Stomach smooth muscle (tissue), 2 donors: ENCODE data around the gene NOC4L.

Experiments
- H3K27ac ChIP-seq: one replicate; pipeline ENCODE4 v1.7.0; 2013; ENCODE audit warnings: mild to moderate bottlenecking, low read length, inconsistent platforms
- H3K27me3 ChIP-seq, 2 donors: one replicate each; pipeline ENCODE4 v1.7.0; 2013; ENCODE audit warnings: low read length in 2 of 2; ENCODE audit not compliant: insufficient read depth in 2 of 2, control insufficient read depth in 1 of 2
- H3K36me3 ChIP-seq, 2 donors: one replicate each; pipeline ENCODE4 v1.7.0; 2013; ENCODE audit warnings: low read length in 2 of 2; ENCODE audit not compliant: control insufficient read depth in 2 of 2, insufficient read depth in 2 of 2
- H3K4me1 ChIP-seq: one replicate; pipeline ENCODE4 v1.7.0; 2013; ENCODE audit warnings: low read length; ENCODE audit not compliant: control insufficient read depth, insufficient read depth
- H3K4me3 ChIP-seq, 2 donors: one replicate each; pipeline ENCODE4 v1.7.0; 2013; ENCODE audit warnings: low read length in 2 of 2
- H3K9ac ChIP-seq, 2 donors: one replicate each; pipeline ENCODE4 v1.7.0; 2013; ENCODE audit warnings: low read length in 2 of 2, mild to moderate bottlenecking in 1 of 2
- H3K9me3 ChIP-seq, 2 donors: one replicate each; pipeline ENCODE4 v1.7.0; 2013; ENCODE audit warnings: low read length in 2 of 2; ENCODE audit not compliant: control insufficient read depth in 2 of 2
- donor health status: healthy.
- donor health status: Pancreatic carcinoma.

NOC4L gene

DNA sequence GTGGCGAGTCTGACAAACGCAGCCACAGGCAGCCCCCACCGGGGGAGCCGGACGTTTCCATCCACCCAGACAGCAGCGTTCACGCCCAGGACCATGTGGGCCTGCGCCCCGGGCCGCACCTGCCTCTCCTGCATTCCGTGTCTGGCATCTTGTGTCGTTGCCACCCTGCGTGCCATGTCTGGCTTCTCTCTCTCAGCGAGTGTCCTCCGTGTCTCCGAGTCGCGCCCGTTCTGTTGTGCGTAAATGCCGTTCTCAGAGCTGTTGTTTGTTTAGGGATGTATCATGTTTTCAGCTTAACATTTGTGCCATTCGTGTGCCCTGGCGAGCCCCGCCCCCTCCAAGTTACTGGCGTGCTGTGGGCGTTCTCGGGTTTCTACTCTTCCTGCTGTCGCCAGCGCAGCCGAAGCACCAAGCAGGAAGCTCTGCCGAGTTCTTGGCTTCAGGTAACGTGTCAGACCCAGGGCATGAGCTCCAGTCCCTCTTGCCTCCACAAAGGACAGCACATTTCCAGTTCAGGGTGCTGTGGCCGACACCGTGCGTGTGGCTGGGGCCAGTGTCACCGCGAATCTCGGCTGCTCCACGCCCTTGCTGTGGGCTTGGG is 34.6 kb downstream of the NOC4L start:
- H3K27ac ChIP-seq: no peak overlapping the region
- peaks cover 21 to 22% of the 10 kb centered on the region in 2 donors for H3K27me3 ChIP-seq
- peaks cover 5% of the 10 kb centered on the region for H3K4me1 ChIP-seq
- no peak overlapping the region for H3K4me3 ChIP-seq
- H3K36me3 ChIP-seq: no peaks in the 10 kb centered on the region
- no peak overlapping the region for H3K9ac ChIP-seq
- H3K9me3 ChIP-seq: no peaks in the 10 kb centered on the region

DNA sequence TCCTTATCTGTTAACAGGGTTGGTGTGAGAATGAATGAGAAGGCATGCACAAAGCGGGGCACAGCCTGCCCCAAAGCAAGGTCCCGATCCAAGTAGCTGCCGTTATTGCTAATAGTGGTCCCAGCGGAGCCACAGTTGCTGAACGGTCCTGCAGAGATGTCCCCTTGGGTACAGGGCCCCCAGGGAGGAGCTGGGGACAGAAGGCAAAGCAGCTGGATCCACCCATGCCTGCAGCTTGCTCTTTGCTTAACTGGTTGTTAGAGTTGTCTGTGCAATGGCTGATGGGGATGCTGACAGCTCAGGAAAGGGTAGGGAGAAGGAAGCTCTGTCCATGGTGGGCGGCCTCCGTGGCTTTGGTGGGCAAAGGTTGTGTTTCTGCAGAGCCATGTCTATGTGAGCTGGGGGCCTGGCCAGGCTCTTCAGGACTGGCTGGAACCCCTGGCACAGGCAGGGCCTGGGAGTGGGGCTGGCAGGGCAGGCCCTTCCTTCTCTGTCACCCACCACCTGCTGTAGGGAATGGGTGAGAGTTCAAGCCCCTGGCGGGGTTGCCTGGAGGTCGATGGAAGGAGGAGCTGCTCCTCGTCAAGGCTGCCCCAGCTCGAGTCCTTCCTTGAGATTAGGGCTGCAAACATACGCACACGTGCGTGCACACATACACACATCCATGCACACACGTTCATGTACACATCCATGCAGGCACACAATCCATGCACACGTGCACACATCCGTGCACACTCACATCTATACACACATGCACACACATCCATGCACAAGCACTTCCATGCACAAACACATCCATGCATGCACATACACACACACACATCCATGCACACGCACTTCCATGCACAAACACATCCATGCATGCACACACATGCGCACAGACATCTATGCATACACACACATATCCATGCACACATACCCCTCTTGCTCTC is 35.4 kb downstream of the NOC4L start:
- Histone ChIP-seq H3K27ac (no peak overlapping the region), H3K4me1 (peaks cover 5% of the 10 kb centered on the region), H3K9me3 (no peaks in the 10 kb centered on the region), H3K27me3 (peaks cover 16 to 19% of the 10 kb centered on the region in 2 donors), H3K36me3 (no peaks in the 10 kb centered on the region), H3K4me3 (no peak overlapping the region), H3K9ac (no peak overlapping the region)

DNA sequence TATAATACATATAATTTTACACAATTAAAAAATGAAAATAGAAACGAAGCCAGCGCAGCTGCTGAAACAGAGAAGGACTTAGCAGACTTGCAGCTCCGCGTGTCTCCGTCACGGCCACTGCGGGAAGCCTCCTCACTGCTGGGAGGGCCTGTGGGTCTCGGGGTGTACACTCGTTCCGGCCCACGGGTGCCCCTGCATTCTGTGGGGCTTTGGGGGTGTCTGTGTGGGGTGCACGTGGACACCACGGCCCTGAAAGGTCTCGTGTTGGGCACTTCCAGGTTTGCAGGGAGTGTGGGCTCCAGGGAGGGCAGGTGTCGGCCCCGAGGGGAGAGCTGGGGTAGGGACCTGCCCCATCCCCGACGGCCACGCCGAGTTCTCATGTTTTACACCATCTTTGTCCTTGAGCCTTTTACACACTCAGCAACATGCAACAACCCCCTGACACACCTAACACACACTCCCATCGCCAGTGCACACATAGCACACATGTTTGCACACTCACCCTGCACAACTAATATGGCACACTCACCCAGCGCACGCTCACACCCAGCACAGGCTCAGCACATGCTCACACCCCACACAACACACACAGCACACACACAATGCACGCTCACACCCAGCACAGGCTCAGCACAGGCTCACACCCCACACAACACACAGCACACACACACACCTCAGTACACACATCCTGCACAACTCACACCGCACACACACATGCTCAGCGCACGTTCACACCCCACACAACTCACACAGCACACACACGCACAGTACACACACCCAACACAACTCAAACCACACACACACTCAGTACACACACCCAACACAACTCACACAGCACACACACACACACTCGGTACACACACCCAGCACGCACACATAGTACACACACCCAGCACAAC is 36.6 kb downstream of the NOC4L start:
- H3K27me3 ChIP-seq: peaks cover 15 to 18% of the 10 kb centered on the region in 2 donors
- H3K27ac ChIP-seq: no peak overlapping the region

DNA sequence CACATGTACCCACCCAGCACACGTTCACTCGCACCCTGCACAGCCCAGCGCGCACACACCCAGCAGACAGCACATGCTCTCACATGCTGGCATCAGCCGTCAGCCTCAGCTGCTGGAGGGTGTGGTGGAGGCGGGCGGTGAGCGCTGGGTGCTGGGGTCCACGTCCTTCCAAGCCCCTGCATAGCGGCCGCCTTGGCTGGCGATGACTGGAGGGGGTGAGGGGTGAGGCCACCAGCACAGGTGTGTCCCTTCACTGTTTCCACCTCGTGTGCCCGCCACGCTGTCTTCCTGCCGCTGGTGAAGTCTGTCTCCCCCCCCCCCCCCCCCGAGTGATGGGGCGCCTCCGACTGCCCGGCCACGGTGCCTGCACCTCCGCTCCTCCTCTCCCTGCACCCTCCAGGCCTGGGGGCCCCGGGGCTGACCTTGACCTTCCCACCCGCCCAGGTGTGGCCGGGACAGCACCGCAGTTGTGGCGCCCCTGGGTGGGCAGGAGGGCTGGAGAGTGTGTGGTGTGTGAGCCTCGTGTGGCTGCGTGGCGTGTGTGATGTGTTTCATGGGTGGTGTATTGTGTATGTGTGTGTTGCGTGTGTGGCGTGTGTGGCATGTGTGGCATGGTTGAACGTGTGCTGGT is 37.4 kb downstream of the NOC4L start:
- H3K4me3 ChIP-seq: no peak overlapping the region
- H3K9me3 ChIP-seq: peaks cover 0 to 14% of the 10 kb centered on the region in 2 donors
- H3K36me3 ChIP-seq: no peaks in the 10 kb centered on the region
- H3K4me1 ChIP-seq: peaks cover 5% of the 10 kb centered on the region
- peaks cover 10 to 15% of the 10 kb centered on the region in 2 donors for H3K27me3 ChIP-seq
- no peak overlapping the region for H3K27ac ChIP-seq
- no peak overlapping the region for H3K9ac ChIP-seq

More for the DNA sequence above, 36.6 kb downstream of the NOC4L start:
- Histone ChIP-seq H3K36me3 (no peaks in the 10 kb centered on the region), H3K4me3 (no peak overlapping the region), H3K4me1 (peaks cover 5% of the 10 kb centered on the region), H3K9ac (no peak overlapping the region), H3K9me3 (peaks cover 0 to 10% of the 10 kb centered on the region in 2 donors)

DNA sequence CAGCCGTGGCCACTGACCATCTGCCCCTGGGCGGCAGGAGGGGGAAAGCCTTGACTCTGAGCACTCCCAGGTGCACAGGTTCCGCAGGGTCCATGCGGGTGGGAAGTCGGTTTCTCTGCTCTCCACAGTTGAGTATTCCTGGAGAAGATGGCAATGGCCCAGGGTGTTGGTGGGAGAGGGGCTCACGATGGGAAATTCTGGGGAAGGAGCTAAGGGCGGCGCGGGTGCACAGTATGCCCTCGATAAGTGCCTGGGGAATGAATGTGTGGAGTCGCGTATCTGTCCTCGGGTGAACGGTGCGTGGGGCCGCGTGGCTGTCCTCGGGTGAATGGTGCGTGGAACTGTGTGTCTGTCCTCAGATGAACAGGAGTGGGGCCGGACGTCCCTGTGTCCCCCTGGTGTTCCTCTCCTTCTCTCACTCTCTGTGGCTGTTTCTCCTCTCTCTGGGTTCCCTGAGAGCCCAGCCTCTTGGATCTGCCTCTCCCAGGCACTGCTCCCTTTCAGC is 38.0 kb downstream of the NOC4L start:
- Histone ChIP-seq H3K4me1 (peaks cover 5% of the 10 kb centered on the region), H3K27me3 (peaks cover 10 to 13% of the 10 kb centered on the region in 2 donors), H3K27ac (no peak overlapping the region), H3K9me3 (peaks cover 0 to 20% of the 10 kb centered on the region in 2 donors), H3K4me3 (no peak overlapping the region), H3K36me3 (no peaks in the 10 kb centered on the region), H3K9ac (no peak overlapping the region)

DNA sequence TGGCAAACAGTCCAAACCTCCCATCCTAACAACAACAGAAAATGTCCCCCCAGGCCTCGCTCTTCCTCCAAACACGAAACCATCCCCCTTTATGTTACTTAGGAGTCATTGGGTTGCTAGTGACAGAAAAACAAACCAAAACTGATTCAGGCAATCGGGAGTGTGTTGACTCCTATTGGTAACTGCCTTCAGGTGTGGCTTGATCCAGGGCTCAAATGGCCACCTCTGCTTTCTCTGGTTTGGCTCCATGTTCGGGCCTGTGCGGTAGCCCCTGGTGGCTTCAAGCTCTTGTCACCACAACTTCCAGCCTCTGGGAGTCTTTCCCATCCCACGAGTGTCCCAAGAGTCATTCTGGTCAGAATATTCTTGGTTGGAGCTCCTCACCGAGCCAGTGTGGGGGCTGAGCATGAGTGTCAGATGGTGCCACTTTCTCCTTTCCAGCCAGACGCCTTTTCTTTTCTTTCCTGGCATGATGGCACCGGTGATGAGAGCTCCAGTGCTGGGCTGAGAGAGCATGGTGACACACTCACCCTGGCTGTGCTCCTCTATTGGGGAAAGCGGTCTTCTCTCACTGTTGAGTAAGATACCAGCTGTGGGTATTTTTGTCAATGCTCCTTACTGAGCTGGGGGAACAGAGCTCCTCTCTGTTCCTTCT is 38.6 kb downstream of the NOC4L start:
- Histone ChIP-seq H3K27ac (no peak overlapping the region), H3K4me1 (peaks cover 5% of the 10 kb centered on the region), H3K4me3 (no peak overlapping the region), H3K36me3 (no peaks in the 10 kb centered on the region), H3K9ac (no peak overlapping the region), H3K27me3 (peaks cover 10 to 12% of the 10 kb centered on the region in 2 donors), H3K9me3 (peaks cover 0 to 26% of the 10 kb centered on the region in 2 donors)

DNA sequence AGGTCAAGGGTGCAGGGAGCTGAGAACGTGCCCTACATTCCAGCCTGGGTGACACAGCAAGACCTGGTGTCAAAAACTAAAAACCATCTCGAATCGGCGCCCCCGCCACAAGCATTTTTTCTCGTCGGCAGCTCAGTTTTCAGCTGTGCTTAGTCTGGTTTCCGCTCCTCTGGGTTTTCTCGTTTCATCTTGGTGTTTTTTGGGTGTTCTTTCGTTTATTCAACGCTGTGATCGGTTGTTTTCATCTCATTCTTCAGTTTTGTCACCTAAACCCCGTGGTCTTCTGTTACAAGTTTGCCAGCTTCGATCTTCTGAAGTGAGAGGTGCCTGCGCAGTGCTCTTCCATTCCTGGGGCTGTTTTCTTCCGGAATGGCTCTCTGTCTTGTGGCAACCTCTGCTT is 41.4 kb downstream of the NOC4L start:
- Histone ChIP-seq H3K27ac (no peak overlapping the region), H3K9me3 (peaks cover 0 to 31% of the 10 kb centered on the region in 2 donors), H3K4me1 (peaks cover 15% of the 10 kb centered on the region), H3K27me3 (peaks cover 0 to 3% of the 10 kb centered on the region in 2 donors), H3K9ac (no peak overlapping the region), H3K4me3 (no peak overlapping the region), H3K36me3 (no peaks in the 10 kb centered on the region)

DNA sequence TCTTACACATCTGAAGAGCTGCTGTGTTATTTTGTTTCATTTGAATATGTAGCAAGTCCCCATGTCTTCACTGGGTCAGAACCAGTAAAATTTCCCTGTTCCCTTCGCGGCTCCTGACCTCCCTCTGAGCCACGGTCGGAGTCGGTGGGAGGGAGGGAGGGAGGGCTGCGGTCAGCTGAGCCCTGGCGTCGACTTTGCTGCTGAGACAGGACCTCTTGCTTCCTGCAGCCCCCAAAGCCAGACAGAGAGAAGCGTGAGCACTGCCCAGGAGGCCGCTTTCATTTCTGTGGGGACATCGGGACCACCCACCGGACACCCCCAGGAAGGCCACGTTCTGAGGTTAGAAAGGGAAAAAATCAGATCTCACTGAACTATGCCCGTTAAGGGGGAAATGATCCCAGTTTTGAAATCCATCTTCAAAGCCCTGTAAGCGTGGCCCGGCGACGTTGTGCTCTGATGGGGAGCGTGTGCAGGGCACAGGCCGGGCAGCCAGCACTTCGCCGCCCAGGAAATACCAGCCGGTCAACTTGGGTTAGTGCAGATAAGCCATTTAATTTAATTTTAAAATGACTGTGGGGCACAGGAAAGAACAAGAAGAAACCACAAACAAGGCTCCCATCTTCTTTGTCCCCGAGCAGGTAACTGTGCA is 42.1 kb downstream of the NOC4L start:
- Histone ChIP-seq H3K36me3 (no peaks in the 10 kb centered on the region), H3K4me3 (no peak overlapping the region), H3K4me1 (peaks cover 19% of the 10 kb centered on the region), H3K27me3 (peaks cover 0 to 2% of the 10 kb centered on the region in 2 donors), H3K9me3 (peaks cover 0 to 31% of the 10 kb centered on the region in 2 donors), H3K9ac (no peak overlapping the region), H3K27ac (no peak overlapping the region)

DNA sequence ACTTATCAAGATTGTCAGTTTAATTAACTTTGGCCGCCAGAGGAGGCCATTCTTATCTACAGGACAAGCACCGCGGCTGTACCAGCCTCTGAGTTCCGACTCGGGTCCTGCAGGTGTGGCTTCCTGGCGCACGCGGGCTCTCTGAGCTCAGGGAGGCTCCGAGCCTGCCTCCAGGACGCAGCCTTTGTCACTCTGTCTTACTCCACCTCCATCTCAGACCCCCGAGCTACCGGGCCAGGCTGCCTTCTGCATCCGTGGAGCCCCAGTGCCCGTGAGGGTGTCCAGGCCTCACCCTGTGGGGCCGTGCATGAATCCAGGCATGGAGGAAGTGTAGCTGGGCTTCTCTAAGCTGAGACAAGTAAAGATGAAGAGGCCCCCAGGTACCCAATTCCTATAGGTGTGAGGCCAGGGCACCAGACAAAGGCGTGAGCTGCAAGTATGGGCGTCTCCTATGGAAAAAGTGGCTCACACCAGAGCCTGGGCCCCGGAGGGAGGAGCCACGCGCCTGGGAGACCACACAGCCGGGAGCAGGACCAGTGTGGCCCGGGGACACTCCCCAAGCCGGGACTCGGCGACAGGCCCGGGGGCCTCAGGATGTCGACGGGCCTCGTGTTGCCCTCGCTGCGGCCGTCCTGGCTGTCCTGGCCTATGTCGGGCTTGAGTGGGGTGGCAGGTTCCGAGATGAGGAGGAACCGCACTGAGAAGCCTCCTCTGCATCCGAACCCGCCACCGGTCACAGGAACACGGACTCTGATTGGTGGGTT is 42.8 kb downstream of the NOC4L start:
- Histone ChIP-seq H3K9me3 (peaks cover 0 to 31% of the 10 kb centered on the region in 2 donors), H3K27me3 (no peaks in the 10 kb centered on the region), H3K4me3 (no peak overlapping the region), H3K36me3 (no peaks in the 10 kb centered on the region), H3K9ac (no peak overlapping the region), H3K4me1 (peaks cover 19% of the 10 kb centered on the region), H3K27ac (no peak overlapping the region)
